HG03565 (cell line): ENCODE measurements around the gene SYT14.
"Not testable (repeated sequence)": the region's sequence is repeated elsewhere in the genome, so short reads cannot be mapped to it uniquely, and the experiment has no call there.

Experiments
- ATAC-seq: cut with Tn5 transposase; IDR thresholded peaks from one replicate; pipeline ENCODE4 v1.9.1; 2021; ENCODE audit warnings: mild to moderate bottlenecking, moderate library complexity; ENCODE audit not compliant: unreplicated experiment

The SYT14 gene

GRCh38 chr1:209937996-209938959 is at the start of gene SYT14:
Gene SYT14, plus strand, starts transcription at chr1:209938217. Its CDS starts 48 bp downstream, at chr1:209938265.
- ATAC-seq = no peak

- not testable (repeated sequence) for ATAC-seq
These were observed 49.5 kb upstream of the SYT14 start for GRCh38 chr1:209888291-209889076.

- no peak for ATAC-seq
These were observed 49.0 kb upstream of the SYT14 start for GRCh38 chr1:209889077-209889418.

GRCh38 chr1:209890641-209891330 is 47.2 kb upstream of the SYT14 start:
- ATAC-seq = no peak

- no peak for ATAC-seq
These were observed 44.3 kb upstream of the SYT14 start for GRCh38 chr1:209893751-209894150.

- no peak for ATAC-seq
These were observed 42.3 kb upstream of the SYT14 start for GRCh38 chr1:209895709-209896108.

GRCh38 chr1:209896346-209896745 is 41.7 kb upstream of the SYT14 start:
- no peak for ATAC-seq

GRCh38 chr1:209898271-209898670 is 39.7 kb upstream of the SYT14 start:
- not testable (repeated sequence) for ATAC-seq

GRCh38 chr1:209898851-209899250 is 39.2 kb upstream of the SYT14 start:
- not testable (repeated sequence) for ATAC-seq

- ATAC-seq = no peak
These were observed 38.1 kb upstream of the SYT14 start for GRCh38 chr1:209899948-209900347.

GRCh38 chr1:209900734-209901133 is 37.3 kb upstream of the SYT14 start:
- no peak for ATAC-seq

GRCh38 chr1:209901211-209901610 is 36.8 kb upstream of the SYT14 start:
- no peak for ATAC-seq

- not testable (repeated sequence) for ATAC-seq
These were observed 33.2 kb upstream of the SYT14 start for GRCh38 chr1:209904774-209905173.

GRCh38 chr1:209911746-209912145 is 26.3 kb upstream of the SYT14 start:
- ATAC-seq = no peak

GRCh38 chr1:209912306-209912705 is 25.7 kb upstream of the SYT14 start:
- no peak for ATAC-seq

GRCh38 chr1:209919637-209920036 is 18.4 kb upstream of the SYT14 start:
- not testable (repeated sequence) for ATAC-seq

GRCh38 chr1:209920844-209921243 is 17.2 kb upstream of the SYT14 start:
- ATAC-seq = no peak

GRCh38 chr1:209924390-209924789 is 13.6 kb upstream of the SYT14 start:
- no peak for ATAC-seq

- no peak for ATAC-seq
These were observed 12.0 kb upstream of the SYT14 start for GRCh38 chr1:209926045-209926444.

- ATAC-seq = no peak
These were observed 10.6 kb upstream of the SYT14 start for GRCh38 chr1:209927466-209927865.

- ATAC-seq = no peak
These were observed 8.3 kb upstream of the SYT14 start for GRCh38 chr1:209929751-209930150.
